HT-29 (cell line): ENCODE data around the gene FTO. TPM values are rescaled to one million over a fixed set of nuclear protein-coding genes. Genes with fewer than 3 reads are reported as not detected.

Experiments used
- DNase-seq: peaks from one replicate; pipeline ENCODE4 v3.0.0-alpha.2; 2015; ENCODE audit warnings: low spot score
- total RNA-seq: library from RNA; depleted of rRNA; stranded (reverse); fragments of >200 nt; shearing (Covaris generic); gene quantifications from 2 replicates; pipeline ENCODE4 v1.2.3, GENCODE V29; 2014

Gene FTO
- total RNA-seq, 1 experiment from 2014 or later = 18.8 TPM

DNA sequence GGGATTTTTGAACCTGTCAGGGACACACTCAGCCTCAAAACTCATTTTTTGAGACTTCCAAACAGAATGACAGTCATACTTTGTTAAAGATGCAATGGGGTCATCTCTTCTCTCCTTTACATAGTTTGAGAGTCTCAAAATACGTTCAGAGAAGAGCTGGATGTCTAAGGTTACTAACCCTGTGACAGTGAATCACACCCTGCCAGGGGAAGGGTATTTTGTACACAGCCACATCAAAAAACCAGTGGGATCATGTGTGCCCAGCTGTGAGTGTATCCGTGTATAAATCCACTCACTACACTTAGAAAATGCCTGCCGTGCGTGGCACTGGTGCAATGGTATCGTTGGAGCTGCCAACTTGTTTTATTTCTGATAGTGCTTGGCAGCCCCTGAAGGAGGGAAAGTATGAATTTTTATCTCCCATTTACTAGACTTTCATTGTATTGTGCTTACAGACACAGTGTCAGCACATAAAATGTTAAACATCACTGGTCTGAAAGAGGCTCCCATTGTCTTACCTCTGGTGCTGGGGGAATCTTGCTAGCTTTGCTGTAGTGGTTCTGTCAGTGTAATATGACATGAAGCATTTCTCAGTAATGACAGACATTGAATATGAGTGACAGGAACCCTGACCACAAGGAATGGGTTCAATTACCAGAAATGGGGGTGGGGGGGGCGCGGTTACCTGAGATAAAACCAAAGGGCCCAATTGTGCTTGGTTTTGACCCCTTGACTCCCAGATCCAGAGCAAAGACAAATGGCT lies 256.3 kb downstream of the FTO start:
- no peak for DNase-seq

DNA sequence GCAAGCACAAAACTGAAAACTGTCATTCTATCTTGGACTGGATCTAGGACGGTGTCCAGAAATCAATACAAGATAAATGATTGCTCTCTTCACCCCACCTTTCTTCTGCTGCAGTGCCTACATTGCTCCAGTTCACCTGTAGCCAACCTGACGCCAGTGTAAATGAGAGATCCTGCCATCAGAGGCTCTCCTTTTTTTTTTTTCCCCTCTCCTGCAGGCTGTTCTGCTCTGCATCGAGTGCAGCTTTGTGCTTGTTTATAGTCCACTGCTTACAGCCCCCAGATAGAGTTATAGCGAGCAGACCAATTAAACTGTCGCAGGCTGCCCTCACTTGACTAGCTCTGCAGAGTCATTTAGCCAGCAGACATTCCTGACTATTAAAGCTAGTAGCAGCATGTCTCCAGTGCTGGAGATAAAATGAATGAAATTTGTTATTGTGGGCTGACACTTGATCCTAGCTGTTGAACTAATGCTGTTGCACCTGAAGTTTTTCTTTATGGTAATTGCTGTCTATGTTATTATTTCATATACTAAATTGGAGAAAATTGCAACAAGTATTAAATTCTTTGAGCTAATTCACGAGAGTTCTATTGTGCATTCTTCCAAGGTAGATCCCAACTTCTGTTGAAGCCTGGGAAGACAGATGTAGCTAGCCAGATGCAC lies 257.1 kb downstream of the FTO start:
- DNase-seq = no peak

DNA sequence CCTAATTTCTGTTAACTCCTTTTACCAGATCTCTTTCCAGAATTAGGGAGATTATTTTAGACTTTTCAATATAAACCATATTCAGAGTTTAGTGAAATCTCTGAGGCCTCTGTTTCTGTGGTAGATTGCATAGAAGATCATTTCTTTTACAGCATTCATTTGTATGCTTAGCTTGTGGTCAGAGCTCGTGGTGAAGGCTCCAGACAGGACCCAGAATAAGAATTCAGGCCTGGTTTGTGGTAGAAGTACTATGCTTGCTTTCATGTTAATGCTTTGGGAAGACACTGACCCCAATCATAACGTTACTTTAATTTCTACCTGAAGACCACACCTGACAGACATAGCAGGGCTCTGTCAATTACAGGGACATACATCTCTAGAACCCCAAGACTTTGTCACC lies 258.1 kb downstream of the FTO start:
- no peak for DNase-seq

DNA sequence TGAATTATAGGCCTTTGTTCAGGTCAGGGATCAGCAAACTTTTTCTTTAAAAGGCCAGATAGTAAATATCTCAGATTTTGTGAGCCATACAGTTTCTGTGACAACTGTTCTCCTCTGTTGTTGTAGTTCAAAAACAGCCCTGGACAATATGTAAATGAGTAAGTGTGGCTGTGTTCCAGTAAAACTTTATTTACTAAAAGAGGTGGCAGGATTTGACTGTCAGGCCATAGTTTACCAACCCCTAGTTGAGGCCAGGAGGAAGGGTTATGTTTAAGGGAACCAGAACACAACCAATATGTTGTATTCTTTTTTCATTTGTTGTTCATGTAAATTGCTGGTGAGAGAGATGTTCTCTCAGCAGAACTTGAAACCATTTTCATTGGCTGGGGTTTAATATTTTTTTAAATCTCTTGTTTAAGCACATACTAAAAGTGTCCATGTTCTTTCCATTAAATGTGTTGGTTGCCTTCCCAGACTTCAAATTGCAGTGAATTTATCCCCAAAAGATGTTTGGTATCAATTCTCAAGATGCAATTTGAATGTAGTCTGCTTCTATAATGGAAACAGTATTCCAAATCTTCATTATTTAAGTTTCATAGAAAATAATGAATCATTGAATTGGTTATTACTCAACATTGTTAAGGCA lies 260.3 kb downstream of the FTO start:
- DNase-seq = no peak

DNA sequence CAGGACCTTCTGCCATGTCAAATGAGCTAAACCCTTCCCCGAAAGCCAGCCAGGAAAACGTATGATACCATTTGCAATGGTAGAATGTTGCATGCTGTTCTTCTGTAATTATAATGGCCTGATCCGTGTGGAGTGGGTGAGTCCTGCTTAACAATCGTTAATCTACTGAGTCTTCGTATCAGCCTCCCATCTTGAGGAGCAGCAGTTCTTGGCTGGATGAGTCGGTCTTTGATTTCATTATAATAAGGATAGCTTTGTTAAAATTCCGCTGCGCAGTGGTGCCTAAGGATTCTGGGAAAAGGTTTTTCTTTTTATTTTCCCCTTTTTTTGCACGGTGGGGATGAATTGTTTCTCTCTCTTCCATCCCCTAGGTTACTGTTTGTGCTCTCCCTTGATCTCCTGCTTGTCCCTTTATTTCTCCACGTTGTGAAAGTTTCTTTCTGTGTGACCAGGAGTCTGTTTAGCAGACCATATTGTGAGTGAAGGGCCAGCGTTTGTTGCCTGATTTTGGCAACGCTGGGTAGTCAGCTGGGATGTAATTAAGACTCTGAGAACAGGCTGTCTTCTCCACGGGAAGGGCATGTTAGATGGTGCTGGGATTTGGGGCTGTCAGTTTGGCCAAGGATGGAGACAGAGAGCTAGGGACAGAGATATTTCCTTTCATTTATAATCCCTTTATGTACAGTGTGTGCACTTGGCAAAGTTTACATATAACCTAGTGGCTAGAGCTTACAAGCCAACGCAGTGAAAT lies 263.0 kb downstream of the FTO start:
- no peak for DNase-seq

DNA sequence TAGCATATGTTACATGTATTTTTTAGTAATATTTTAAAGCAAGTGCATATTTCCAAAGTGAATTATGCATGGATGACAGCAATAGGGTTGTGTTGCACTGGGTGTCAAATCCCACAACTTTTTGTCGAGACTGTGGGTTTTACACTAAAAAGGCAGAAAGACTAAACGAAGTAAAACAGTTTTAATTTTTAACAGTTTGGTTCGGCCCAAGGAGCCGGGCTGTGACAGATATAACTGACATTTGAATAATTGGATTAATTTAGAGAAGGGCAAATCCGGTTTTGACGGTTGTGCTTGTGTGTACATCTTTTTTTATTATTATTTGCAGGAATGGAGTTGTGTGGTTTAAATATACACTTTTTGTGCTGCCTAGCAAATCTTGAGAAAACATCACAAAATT lies 263.6 kb downstream of the FTO start:
- DNase-seq = no peak

DNA sequence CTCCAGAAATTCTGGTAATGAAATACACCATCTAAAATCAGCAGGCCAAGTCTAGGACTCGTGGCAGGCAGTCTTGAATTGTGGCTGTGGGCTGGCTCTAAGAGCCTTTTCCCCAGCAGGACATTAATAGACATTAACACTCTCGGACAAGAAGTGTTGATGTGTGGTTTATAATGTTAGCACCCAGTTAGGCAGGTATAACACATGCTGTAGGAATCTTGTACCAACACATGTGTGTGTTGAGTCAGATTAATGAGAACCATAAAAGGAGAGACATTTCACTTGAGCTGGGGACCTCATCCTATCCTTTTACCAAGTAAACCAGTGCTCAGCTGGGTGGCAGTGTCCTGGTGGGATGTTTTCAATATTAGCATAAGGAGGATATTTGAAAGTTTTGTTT lies 264.5 kb downstream of the FTO start:
- no peak for DNase-seq

DNA sequence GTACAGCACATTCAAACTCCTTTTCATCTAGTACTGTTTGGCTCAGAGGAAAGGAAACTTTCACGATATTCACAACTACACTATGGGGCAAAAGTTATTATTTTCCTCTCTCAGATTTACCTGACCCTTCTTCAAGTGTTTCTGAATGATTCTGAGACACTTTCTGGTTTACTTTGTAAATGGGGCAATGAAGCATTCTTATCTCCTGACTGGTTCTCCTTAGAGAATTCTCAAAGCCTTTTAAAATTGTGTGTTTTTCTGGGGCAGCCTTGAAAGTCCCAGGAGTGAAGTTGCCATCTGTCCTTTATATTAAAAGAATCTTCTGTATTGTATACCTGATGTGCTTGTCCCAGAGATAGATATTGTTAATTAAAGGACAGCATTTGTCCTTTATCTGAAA lies 264.9 kb downstream of the FTO start:
- no peak for DNase-seq

DNA sequence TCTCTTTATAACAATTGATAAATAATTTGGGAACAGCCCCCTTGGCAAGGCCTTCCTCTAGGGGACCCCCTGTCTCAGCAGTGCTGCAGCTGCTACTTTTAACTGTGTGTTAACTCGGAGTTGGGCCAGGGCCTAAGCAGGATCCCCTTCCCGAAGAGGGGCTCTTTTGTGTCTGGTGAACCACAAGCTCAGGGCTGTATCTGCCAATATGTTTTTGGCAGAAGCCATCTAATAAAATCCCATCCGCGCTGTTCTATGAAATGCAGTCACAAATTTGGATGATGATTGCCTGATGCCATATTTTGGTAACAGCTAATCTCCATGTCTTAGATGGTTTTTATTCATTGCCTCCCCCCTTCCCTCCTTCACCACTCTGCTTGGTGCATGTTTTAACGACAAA lies 267.7 kb downstream of the FTO start:
- no peak for DNase-seq

DNA sequence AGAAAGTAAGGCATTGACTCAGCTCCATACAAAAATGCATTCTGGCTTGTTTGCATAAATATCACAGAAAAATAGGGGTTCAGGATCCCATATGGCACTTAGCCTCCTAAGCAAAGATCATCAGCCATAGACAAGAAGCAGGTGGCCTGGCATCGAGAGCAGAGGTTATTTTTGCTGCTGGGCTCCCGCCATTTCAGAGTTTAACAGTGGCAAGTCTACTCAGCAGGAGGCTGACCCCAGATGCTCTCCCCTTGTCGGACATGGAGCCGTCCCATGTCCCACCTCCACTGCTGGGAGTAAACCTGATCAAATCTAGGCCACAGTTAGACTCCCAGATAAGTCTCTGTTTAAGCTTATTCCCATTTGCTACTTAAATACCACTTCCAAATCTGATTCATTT lies 269.1 kb downstream of the FTO start:
- no peak for DNase-seq

DNA sequence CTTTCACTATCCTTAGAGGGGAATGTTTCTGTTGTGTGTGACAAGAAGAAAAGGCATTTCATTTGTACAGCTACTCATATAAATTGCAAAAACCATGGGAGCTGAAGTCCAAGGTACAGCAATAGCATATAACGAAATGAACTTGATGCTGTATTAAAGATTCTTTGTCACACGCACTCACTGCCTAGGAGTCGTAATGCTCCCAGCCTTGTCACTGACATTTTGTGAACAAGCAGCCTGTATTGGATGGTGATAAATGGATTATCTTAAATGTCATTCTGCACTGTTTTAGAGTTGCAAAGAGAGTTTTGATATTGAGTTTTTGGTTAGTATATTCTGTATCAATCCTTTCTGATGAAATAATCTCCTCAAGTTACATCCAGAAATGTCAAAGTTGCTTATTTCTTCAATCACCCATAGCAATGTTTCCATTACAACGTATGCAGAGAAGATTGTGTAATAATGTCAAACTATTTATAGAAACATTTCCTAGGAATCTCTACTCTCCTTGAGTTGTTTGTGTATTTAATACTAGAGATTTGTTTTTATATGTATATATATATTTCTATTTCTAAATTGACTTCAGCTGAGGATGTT lies 270.6 kb downstream of the FTO start:
- no peak for DNase-seq

DNA sequence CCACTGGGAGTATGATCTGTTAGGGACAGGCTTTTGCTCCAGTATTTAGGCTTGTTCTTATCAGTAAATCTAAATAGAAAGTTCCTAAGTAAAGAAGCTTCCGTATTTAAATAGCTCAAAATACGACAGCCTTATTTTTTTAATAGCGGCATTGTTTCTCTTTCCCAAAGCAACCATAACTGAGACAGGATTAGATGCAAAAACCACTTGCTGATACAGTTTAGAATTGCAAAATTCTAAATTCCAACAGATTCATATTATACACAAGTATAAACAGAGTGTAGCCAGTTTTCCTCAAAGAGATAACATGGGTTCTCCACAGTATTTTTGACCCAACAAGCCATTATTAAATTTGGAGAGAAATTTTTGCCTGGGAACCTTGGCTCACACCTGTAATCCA lies 276.7 kb downstream of the FTO start:
- DNase-seq = no peak

DNA sequence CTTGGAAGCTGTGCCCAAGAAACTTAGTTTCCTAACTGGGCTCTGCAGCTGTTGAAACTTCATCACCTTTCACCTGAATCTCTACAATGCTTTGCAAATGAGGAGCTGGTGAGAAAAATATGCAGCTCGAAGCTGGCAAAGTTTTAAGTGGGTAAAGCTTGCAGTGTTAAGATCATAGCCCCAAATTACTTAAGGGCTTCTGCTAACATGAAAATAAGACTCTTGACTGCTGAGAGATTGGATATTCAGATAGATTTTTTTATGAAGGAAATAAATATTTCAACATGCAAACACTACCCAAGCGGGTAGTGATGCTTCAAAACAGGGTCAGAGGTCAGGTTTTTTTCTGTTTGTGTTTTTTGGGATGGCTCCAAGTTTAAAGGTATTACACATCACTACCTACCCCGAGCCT lies 278.7 kb downstream of the FTO start:
- peak; percentile 5 for DNase-seq

DNA sequence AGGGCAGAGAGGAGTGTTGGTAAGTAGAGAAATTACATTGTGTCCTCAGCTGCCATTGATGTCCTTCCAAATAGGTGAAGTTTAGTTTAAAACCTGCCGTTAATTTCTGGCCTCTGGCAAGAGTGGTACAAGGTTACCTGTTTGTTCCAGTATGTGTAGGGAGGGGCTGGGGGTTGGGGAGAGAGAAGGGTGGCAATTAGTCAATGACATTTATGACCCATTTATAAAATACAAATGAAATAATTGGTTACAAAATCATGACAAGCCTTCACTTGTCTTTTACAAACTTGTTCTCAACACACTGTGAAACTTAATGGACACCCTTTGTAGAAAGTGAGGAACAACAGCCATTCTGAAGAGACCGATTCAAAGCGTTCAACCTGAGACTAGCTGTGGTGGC lies 281.0 kb downstream of the FTO start:
- no peak for DNase-seq

DNA sequence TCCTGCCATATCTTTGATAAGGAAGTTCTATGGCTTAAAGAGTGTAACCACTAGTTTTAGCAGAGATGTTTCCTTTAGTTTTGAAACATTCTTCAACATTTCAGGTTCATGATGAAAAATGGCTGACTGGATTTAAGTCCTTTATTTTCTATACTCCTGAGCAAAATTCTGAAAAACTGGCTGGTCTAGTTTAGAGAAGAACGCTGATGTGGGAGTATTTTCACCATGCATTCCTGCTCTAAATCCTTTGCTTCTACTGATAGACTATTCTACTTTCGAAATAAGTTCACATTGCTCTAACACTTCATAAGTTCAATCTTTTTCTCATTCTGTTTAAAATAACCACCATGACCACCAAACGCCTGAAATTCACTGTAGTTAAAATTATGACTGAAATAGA lies 281.9 kb downstream of the FTO start:
- no peak for DNase-seq

DNA sequence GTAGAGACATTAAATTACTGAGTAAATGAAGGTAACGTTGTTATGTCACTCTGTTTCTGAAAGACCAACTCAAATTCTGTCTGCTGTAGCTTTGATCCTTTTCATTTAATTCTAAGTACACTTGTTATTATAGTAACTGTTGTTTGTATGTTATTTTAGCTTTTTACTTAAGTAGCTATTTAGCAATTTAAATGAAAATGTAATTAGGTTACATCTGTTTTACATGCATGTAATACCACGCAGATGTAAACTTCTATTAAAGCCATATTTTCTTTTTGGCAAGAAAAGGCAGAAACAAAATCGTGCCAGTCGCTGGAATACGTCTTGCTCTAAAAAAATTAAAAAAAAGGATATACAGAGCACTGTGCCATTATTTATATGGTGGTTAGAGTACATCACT lies 282.8 kb downstream of the FTO start:
- no peak for DNase-seq

DNA sequence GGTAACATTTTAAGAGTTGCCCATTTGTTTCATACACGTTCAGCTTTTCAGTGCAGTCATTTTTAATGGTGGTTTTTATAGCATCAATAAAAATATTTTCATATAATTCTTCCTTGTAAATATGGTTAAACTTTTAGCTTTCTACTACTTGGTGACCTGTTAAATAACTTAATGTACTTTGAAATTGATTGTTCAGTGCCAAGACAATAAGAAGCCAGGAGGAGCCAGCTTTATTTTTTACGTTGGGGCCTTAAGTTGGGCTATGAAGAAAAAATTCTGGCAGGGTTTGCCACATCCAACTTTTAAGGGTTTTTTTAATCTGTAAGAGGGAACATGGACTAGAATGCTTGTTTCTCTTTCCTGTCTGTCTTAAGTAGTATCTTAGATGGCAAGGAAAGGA lies 284.2 kb downstream of the FTO start:
- DNase-seq = no peak

DNA sequence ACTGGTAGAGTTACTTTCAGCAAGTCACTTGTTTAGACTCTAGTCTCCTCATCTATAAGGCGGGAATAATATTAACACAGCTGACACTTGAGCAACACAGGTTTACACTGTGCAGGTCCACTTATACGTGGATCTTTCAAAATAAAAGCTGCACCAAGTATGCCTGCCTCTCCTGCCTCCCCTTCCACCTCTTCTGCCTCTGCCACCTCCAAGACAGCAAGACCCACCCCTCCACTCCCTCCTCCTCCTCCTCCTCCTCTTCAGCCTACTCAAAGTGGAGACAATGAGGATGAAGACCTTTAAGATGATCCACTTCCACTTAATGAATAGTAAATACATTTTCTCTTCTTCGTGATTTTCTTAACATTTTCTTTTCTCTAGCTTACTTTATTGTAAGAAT lies 285.6 kb downstream of the FTO start:
- DNase-seq = no peak

DNA sequence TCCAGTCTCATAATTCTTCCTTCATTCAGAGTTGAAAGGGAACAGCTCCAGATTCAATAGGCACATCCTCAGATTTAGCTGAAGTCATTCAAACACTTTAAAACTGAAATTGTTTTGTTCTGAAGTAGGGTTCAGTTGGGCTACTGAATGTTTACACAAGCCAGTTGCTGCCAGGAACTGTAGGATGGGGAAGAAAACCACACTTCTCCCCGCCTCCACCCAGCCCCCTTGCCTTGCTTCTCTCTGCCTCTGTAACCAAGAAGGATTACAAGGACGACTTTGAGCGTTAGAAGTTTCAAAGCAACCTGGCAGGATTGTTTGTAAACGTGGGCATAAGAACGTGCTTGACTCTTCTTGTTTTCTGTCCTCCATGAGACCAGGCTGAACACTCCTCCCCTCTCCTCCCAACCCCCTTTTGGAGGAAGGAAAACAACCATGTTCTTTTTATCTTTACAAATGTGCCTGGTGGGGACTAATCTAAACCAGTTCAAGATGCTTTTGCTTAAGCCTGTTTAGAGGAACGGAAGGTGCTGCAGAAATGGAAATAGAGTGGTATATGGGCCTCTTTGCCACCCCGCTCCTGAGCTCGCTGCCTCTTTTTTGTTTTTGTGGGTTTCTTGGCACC lies 287.9 kb downstream of the FTO start:
- peak; percentile 2 for DNase-seq

DNA sequence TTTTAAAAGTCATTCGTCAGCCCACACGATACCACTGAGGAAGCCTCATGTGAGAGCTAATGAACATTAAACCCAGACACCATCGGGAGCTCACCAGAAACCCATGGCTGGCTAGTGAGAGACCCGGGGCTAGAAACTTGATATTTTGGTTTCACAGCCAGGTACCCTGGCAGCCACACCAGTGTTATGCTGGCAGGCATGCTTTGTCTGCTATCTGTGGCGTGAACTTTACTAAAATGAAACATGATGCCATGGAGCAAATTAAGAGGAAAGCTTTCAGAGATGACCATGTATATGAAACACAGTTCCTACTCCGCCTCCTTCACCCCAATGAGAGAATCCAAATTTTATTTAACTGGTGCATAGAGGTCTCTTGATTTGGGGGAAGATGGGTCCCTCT lies 291.4 kb downstream of the FTO start:
- DNase-seq = no peak

DNA sequence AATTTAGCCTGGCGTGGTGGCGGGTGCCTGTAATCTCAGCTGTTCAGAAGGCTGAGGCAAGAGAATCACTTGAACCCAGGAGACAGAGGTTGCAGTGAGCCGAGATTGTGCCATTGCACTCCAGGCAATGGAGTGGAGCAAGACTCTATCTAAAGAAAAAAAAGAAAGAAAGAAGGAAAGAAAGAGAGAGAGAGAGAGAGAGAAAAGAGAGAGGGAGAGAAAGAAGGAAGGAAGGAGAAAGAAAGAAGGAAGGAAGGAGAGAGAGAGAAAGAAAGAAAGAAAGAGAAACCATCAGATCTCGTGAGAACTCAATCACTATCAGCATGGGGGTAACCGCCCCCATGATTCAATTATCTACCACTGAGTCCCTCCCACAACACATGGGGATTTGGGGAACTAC lies 293.0 kb downstream of the FTO start:
- DNase-seq = no peak
